HG03280 (cell line): ENCODE results near the gene RPL28.
A peak's percentile ranks its signal among the peaks of the same experiment; 100 is the strongest.
"Not testable (repeated sequence)": the region's sequence is repeated elsewhere in the genome, so short reads cannot be mapped to it uniquely, and the experiment has no call there.

Experiments
- ATAC-seq: cut with Tn5 transposase; IDR thresholded peaks from one replicate; pipeline ENCODE4 v1.9.1; 2021; ENCODE audit warnings: mild to moderate bottlenecking, moderate library complexity; ENCODE audit not compliant: unreplicated experiment

RPL28 gene

DNA sequence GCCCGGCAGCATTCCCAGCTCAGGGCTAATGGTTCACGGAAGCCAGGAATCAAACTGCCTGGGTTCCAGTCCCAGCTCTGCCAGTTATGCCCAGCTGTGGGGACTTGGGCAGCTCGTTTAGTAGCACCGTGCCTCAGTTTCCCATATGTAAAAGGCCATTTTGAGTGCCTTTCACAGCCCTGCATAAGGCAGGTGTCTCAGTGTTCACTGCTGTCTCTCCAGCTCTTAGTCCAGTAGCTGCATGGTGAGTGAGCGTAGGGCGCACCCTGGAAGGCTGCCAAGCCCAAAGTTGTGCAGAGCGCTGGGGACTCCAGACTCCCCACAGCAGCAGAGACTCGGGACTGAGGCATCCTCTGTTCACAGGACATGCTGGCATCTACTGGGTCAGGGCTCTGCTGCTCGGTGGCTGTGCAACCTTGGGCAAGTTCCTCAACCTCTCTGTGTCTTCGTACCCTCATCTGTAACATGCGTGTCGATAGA is 5.5 kb downstream of the RPL28 start:
- ATAC-seq: no peak

GRCh38 chr19:55391702-55392615 is 6.2 kb downstream of the RPL28 start:
- no peak for ATAC-seq

DNA sequence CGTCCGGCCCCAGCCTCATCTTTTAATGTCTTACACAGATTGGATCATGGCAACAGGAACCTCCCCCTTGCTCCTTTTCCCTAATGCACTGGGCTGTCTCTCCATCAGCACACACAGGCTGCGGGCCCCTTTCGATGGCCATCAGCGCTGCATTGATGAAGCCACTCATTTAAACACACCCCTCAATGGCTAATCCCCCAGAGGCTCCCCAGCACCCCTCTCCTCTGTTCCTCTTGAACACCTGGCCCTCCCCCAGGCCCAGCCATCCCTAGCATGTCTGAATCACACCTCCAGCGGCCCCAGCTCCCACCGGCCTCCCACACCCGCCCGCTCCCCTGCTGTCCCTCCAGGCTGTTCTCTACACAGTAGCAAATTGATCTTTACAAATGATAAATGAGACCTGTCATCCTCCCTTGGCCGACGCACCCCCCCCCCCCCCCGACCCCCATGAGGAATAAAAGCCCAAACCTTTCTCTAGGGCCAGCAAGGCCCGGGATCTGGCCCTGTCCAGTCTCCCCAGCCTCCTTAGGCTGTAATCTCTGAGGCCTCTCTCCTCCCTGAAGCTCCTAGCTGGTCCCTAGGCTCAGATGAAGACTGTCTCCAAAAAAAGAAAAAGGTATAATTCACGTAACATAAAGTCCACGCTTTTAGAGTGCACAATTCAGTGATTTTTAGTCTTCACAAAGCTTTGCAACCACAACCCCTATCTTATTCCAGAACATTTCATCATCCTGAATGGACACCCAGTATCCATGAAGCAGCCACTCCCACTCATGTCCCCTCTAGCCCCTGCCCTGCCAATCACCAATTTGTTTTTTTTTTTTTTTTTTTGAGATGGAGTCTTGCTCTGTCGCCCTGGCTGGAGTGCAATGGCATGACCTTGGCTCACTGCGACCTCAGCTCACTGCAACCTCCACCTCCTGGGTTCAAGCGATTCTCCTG is 7.4 kb downstream of the RPL28 start:
- ATAC-seq: no peak

DNA sequence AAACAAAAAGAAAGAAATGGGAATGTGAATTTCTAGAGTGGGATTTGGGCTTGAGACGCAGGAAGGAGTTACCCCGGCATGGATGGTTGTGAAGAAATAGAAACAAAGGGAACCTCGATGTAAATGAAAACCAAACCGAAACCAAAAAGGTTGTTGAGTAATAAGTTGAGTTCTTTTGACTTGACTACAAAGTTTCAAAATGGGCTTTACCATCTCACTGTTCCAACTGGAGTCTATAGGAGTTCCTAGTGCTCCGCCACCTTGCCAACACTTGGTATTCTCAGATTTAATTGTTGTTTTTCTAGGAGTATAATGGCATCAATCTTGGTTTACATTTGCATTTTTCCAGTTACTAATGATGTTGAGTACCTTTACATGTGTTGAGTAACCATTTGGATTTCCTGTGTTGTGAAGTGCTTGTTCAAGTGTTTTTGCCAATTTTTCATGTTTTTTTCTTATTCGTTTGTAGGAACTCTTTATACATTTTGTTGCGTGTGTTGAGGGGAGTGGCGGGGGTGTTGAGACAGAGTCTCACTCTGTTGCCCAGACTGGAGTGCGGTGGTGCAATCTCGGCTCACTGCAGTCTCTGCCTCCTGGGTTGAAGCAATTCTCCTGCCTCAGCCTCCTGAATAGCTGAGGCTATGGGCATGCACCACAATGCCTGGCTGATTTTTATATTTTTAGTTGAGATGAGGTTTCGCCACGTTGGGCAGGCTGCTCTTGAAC is 12.6 kb downstream of the RPL28 start:
- no peak for ATAC-seq

DNA sequence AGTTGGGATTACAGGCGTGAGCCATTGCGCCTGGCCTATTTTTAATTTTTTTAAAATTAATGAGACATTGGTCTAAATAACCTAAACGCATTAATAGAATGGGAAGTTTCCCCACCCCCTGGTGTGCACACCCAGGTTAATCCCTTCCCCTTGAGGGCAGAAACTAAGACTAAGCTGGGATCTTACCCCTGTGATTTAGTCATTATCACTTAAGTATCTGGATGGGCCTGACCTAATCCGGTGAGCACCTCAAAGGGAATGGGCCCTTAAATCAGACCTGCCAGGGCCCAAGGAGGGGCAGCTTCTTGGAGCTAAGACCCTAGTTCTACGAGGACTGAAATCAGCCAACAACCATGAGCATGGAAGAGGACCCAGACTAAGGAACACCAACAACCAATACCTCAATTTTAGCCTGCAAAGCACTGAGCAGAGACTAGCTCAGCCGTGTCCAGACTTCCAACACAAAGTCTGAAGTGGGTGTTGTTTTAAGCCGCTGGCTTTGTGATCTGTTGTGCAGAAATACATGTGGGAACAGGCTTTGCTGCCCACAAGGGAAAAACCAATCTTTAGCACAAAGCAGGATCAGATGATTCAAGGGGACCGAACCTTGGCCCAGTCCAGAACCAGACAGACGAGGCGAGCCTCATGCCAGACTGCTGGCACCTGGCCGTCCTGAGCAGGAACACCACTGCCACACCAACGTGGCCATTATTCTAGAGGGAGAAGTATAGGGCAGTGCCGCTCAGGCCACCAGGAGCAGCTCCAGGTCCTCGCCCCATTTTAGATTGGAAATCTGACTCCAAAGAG is 14.8 kb downstream of the RPL28 start:
- ATAC-seq: no peak

DNA sequence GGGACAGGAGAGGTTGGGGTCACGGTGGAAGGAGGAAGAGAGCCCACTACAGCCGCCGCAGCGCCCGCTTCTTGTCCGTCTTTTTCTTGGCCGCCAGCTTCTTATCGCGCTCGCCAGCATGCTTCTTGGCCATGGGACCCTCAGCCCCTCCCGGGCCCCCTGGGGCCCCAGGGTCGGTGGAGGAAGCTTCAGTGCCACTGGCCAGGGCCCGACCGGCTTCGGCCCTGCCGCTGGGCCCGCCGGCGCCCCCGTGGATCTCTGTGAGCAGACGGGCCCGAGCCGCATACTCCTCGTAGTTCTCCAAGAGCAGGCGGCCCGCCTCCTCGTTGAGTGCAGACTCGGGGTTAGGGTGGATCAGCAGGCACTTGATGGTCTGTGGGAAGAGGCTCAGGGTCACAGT is 15.7 kb downstream of the RPL28 start:
- ATAC-seq: not testable (repeated sequence)

DNA sequence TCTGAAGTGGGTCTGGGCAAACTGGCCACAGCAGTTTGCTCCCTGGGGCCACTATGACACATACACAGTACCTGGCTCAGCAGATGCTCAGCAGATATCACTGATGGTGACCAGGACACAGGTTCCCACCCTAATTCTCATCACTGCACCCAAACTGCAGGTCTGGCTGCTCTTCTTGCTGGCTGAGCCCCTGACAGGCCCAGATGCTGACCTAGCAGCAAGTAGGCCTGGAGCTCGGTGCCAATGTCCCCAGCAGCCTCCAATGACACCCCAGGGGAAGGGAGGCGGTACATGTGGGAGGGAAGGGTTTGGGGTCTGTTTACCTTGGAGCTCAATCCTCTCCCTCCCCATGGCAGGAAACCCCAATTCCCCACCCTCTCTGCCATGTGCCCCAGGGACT is 16.8 kb downstream of the RPL28 start:
- no peak for ATAC-seq

DNA sequence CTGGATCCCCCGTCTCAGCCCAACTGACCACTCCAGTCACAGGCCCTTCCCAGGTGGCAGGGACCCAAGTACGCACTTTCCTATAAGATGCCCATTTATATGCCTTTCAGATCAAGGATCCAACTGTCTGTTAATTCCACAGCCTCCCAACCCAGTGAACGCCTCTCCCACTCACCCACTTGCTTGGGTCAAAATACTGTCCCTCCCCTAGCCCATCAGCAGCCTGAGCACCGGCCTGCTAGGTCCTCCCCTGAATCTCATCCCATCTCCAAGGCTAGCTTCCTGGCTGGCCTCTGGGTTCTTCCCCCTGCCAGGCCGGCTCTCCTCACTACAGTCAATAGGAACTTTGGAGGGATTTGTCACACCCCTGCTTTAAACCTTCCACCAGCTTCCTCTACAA is 19.9 kb downstream of the RPL28 start:
- no peak for ATAC-seq

DNA sequence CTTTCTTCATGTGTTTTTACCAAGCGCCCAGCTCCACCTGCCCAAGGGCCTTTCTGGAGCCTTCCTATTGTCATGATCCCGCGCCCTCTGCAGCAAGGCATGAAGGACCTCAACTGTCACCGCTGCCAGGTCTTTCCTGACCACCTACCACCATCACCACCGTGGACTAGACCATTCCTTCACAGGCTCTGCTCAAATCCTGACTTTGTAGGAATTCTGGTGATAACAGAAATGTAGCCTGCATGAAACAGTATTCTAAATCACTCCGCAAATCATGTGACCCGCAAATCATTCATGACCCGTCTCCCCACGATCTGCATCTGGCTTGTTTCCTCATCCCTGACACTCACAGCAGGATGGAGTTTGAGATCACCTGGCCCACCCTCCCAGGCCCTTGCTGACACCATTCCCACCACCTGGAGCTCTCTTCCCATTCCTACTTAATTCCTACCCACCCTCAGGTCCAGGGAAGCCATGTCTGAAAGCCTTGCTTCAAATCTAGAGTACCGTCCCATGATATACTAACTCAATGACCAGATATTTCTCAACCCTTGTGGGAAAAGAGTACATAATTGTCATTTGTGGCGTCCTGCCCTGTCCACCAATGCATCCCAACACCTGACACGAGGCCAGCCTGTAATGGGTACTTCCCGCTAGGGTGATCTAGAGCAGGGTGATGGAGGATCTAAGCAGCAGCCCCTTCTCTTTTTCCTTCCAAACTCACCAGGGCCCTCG is 20.5 kb downstream of the RPL28 start:
- no peak for ATAC-seq

- ATAC-seq: no peak
Measured at GRCh38 chr19:55406826-55407549, 21.3 kb downstream of the RPL28 start.

DNA sequence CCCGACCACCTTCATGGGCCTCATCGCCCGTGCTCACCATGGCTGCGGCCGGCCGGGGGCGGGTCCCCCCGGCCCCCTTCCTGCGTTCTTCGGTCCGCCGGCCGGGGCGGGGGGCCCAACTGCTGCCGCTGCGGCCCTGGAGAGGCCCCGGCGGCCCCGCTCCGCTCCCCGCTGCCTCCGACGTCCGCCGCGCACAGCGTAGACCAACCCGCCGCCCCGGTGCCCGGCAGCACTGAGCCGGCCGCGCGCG is 21.7 kb downstream of the RPL28 start, which contains the start of gene UBE2S:
TSS of gene UBE2S (minus strand) at position 239 of the 250 bp plus-strand sequence. CDS start at position 40, 199 bp downstream.
- ATAC-seq: not testable (repeated sequence)

DNA sequence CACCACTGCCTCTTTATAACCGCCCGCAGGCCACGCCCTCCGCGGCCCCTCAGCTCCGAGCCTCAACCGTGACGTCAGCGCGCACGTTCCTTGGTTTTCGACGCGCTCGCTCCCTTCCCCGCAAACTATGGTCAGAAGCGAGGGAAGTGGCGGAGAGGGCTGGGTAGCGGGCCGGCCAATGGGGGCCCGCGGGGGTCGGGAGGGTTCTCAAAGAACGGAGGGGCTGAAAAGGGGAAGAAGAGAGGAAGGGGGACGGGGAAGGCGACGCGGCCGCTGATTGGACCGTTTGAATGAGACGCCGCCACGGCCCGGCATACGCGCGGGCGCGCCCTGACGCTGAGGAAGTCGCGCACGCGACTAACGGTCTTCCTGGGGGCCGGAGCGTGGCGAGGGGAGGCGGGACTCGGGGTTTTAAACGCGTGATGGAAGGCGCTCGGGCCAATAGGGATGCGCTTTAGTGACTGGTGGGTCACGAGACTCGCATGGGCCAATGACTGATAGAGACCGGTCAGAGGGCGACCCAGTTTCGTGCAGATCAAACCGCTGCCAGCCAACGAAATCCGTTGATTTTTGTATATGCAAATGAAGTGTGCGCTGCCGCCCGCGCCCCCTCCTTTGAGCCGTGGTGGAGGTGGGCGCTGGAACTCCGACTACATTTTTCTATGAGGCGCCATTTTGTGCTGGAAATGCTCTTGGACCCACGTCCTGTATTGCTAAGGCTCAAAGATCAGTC is 22.2 kb downstream of the RPL28 start:
- ATAC-seq: peak; percentile 77

DNA sequence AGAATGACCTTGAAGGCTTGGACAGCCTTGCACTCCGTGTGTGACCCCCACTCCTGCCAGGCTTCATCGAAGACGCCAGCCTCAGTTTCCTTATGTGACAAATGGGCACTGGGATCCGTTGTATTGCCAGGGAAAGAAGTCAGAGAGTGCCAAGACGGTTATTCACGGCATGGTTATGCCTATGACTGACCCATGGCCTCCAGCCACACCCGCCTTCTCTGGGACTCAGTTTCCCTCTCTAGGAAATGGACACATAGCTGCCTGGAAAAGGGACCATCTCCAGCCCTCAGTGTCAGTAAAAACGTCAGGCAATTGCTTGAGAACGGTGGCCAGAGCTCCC is 22.8 kb downstream of the RPL28 start:
- no peak for ATAC-seq

DNA sequence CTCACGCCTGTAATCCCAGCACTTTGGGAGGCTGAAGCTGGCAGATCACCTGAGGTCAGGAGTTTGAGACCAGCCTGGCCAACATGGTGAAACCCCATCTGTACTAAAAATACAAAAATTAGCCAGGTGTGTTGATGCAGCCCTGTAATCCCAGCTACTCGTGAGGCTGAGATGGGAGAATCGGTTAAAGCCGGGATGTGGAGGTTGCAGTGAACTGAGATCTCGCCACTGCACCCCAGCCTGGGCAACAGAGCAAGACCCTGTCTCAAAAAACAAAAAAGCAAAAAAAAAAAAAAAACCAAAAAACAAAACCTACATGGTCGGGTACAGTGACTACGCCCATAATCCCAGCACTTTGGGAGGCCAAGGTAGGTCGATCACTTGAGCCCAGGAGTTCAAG is 23.4 kb downstream of the RPL28 start:
- not testable (repeated sequence) for ATAC-seq

- ATAC-seq: no peak
Measured at GRCh38 chr19:55410168-55410567, 24.4 kb downstream of the RPL28 start.

GRCh38 chr19:55418185-55418584 is 32.5 kb downstream of the RPL28 start:
- no peak for ATAC-seq

DNA sequence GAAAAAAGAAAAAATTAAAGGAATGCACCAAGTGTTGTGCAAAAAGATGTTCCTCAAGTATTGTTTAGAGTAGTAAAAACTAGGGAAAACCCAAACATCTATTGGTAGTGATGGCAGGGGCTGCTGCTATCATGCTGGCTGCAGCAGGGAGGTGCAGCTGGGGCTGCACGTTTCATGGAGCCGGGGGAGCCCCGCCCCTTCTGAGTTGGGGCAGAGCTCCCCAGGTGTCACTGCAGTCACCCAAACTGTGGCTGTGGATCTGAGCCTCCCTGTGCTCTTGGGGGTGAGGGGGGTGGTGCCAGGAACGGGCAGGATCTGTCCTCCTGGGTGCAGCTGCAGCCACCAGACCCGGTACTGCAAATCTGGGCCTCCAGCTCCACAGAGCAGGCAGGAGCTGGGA is 33.4 kb downstream of the RPL28 start:
- no peak for ATAC-seq

DNA sequence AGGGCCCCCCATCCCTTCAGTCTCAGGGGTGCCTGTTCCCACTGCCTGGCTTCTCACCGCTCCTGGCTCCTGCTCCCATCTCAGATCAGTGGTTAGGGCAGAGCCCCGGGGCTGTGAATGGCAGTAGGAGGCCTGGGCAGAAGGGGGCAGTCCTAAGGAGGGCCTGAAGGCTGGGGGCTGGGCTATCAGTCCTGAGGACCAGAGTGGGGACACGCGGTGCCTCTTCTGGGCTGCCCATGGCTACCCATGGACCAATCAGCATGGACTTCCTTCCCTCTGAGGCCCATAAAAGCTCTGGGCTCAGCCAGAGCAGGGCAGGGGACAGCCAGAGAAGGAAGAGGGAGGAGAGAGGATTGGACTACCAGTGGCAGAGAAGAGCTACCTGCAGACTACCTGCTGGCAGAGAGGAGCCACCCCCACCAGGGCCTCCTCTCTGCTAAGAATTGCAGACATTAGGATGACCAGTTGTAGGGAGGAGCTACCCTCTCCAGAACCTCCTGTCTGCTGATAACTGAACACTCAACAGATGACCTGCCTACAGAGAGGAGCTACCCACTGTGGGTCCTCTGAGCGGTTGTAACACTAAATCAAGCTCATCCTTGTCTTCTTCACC is 34.0 kb downstream of the RPL28 start:
- ATAC-seq: no peak
